Tibial artery (tissue), 4 donors: ENCODE results near the gene LRRC8D.
"Not testable (repeated sequence)": the region's sequence is repeated elsewhere in the genome, so short reads cannot be mapped to it uniquely, and the experiment has no call there.

Experiments
- DNase-seq, 2 donors: peaks; one replicate each; pipeline ENCODE4 v3.0.0-alpha.2; 2019
- H3K27ac ChIP-seq, 2 donors: fragments of 200-600 bp; sonication (generic) in 1 of 2; 1 replicate in 1 of 2; 2 replicates in 1 of 2; pipeline ENCODE4 v1.5.1; 2018 to 2019; ENCODE audit warnings: mild to moderate bottlenecking in 1 of 2
- H3K27me3 ChIP-seq, 2 donors: fragments of 200-600 bp; sonication (generic) in 1 of 2; one replicate each; pipeline versions ENCODE4 v1.5.1 to v1.6.0; 2016 to 2019
- H3K36me3 ChIP-seq, 3 donors: fragments of 200-600 bp; sonication (generic) in 2 of 3; one replicate each; pipeline ENCODE4 v1.5.1; 2016 to 2019; ENCODE audit warnings: mild to moderate bottlenecking in 2 of 3
- H3K4me1 ChIP-seq, 4 donors: fragments of 200-600 bp; sonication (generic) in 2 of 4; 1 replicate in 3 of 4; 2 replicates in 1 of 4; pipeline ENCODE4 v1.5.1; 2016 to 2019
- H3K4me3 ChIP-seq, 2 donors: fragments of 200-600 bp; sonication (generic) in 1 of 2; 1 replicate in 1 of 2; 2 replicates in 1 of 2; pipeline ENCODE4 v1.5.1; 2018 to 2019; ENCODE audit warnings: mild to moderate bottlenecking in 2 of 2
- H3K9me3 ChIP-seq, 3 donors: fragments of 200-600 bp; sonication (generic) in 1 of 3; one replicate each; pipeline ENCODE4 v1.5.1; 2016 to 2019
- intact Hi-C: fragments of 100-400 bp; cut with DNase I; formaldehyde crosslinking; loops from one replicate; pipeline ENCODE4 v1.15.0; 2023; ENCODE audit warnings: low total_unique reads
- TF ChIP-seq, protein P1 (sequence below), 2 experiments: fragments of 200-600 bp in 1 of 2; fragments of 450-650 bp in 1 of 2; IDR thresholded peaks; one replicate each; pipeline ENCODE4 v1.5.1; 2017 to 2019; ENCODE audit warnings: antibody characterized with exemption in 2 of 2, mild to moderate bottlenecking in 1 of 2, moderate library complexity in 1 of 2

LRRC8D gene

DNA sequence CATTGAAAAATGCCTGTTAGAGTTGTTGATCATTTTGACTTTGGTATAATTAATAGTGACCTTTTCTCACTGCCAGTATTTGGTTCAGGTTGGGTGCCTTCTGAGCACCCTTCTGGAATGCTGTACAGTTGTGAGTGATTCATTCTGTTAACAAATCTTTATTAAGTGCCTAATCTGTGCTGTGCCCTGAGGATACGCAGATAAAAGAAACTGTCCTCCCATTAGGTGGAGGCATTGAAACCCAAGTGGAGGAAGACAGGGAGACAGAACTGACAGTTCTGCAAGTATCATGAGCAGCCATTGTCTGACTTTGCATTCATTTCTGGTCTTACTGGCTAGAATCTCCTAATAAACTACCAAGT lies 97.9 kb downstream of the LRRC8D start:
- Histone ChIP-seq H3K4me1 (no peaks in the 10 kb centered on the region), H3K4me3 (no peak overlapping the region), H3K27me3 (no peaks in the 10 kb centered on the region), H3K36me3 (no peaks in the 10 kb centered on the region), H3K9me3 (peaks cover 0 to 6% (median 0%) of the 10 kb centered on the region in 3 donors), H3K27ac (no peak overlapping the region)
- intact Hi-C loops = no loop called here
- TF ChIP-seq, protein P1, sequence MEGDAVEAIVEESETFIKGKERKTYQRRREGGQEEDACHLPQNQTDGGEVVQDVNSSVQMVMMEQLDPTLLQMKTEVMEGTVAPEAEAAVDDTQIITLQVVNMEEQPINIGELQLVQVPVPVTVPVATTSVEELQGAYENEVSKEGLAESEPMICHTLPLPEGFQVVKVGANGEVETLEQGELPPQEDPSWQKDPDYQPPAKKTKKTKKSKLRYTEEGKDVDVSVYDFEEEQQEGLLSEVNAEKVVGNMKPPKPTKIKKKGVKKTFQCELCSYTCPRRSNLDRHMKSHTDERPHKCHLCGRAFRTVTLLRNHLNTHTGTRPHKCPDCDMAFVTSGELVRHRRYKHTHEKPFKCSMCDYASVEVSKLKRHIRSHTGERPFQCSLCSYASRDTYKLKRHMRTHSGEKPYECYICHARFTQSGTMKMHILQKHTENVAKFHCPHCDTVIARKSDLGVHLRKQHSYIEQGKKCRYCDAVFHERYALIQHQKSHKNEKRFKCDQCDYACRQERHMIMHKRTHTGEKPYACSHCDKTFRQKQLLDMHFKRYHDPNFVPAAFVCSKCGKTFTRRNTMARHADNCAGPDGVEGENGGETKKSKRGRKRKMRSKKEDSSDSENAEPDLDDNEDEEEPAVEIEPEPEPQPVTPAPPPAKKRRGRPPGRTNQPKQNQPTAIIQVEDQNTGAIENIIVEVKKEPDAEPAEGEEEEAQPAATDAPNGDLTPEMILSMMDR (IDR thresholded peaks at IDR 0.05) = no peak
- no peak for DNase-seq

DNA sequence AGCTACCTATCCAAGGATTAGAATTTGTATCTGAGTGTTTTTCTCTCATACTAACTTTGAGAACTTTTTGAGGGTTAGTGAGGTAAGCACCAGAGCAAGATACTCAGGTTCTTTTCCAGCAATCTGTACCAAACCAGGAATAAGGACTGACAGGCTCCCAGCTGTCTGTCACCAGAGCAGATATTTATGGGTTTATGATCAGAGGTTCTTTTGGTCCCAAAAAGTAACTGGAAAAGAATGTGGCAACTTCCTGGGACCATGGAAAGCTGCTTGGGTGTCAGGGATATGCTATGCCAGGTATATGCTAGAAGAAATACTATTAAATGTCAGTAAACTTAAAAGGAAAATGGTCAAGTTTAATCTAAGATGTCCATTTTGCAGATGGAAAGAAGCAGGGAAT lies 98.3 kb downstream of the LRRC8D start:
- Histone ChIP-seq H3K27me3 (no peaks in the 10 kb centered on the region), H3K9me3 (peaks cover 0 to 9% (median 0%) of the 10 kb centered on the region in 3 donors), H3K27ac (no peak overlapping the region), H3K4me1 (no peaks in the 10 kb centered on the region), H3K36me3 (no peaks in the 10 kb centered on the region), H3K4me3 (no peak overlapping the region)
- intact Hi-C loops = no loop called here
- TF ChIP-seq, protein P1 (IDR thresholded peaks at IDR 0.05) = no peak
- no peak for DNase-seq

DNA sequence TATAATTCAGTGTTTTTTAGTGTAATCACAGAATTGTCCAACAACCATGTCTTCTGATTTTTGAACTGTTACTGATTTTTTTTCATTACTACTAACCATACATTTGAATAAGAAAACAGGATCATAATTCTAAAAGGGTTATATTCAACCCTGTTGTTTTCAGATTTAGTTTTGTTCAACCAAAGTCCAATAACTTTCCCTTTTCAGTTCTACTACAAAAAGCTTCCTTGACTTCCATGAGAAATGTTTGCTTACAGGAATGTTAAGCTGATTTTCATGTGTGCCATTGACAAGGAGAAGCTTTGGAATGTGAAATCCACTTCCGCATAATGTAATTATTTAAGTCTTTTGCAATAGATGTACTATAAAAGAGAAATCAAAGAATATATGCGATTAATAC lies 102.1 kb downstream of the LRRC8D start:
- no peak for DNase-seq
- intact Hi-C loops = no loop called here
- Histone ChIP-seq H3K36me3 (no peaks in the 10 kb centered on the region), H3K4me3 (no peak overlapping the region), H3K27me3 (no peaks in the 10 kb centered on the region), H3K9me3 (peaks cover 0 to 9% (median 0%) of the 10 kb centered on the region in 3 donors), H3K4me1 (no peaks in the 10 kb centered on the region), H3K27ac (no peak overlapping the region)
- TF ChIP-seq, protein P1 (IDR thresholded peaks at IDR 0.05) = no peak

DNA sequence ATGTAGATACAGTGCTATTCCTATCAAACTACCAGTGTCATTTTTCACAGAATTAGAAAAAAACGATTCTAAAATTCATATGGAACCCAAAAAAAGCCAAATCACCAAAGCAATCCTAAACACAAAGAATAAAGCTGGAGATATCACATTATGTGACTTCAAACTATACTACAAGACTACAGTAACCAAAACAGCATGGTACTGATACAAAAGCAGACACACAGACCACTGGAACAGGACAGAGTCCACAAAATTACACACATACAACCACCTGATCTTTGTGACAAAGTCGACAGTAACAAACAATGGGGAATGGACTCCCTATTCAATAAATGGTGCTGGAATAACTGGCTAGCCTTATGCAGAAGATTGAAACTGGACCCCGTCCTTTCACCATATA lies 102.7 kb downstream of the LRRC8D start:
- intact Hi-C loops = no loop called here
- TF ChIP-seq, protein P1 (IDR thresholded peaks at IDR 0.05) = no peak
- no peak overlapping the region for H3K27ac ChIP-seq
- H3K27me3 ChIP-seq = no peaks in the 10 kb centered on the region
- no peaks in the 10 kb centered on the region for H3K36me3 ChIP-seq
- no peaks in the 10 kb centered on the region for H3K4me1 ChIP-seq
- no peak for DNase-seq
- H3K9me3 ChIP-seq = peaks cover 0 to 9% (median 0%) of the 10 kb centered on the region in 3 donors
- H3K4me3 ChIP-seq = no peak overlapping the region

DNA sequence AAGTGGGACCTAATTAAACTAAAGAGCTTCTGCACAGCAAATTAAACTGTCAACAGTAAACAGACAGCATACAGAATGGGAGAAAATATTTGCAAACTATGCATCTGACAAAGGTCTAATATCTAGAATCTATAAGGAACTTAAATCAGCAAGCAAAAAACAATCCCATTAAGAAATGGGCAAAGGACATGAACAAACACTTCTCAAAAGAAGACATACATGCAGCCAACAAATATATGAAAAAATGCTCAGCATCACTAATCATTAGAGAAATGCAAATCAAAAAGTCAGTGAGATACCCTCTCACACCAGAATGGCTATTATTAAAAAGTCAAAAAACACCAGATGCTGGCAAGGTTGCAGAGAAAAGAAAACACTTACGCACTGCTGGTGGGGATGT lies 103.2 kb downstream of the LRRC8D start:
- H3K4me3 ChIP-seq, H3K36me3 ChIP-seq, intact Hi-C loops, H3K27me3 ChIP-seq, H3K9me3 ChIP-seq, H3K27ac ChIP-seq, DNase-seq, H3K4me1 ChIP-seq: not testable (repeated sequence)

DNA sequence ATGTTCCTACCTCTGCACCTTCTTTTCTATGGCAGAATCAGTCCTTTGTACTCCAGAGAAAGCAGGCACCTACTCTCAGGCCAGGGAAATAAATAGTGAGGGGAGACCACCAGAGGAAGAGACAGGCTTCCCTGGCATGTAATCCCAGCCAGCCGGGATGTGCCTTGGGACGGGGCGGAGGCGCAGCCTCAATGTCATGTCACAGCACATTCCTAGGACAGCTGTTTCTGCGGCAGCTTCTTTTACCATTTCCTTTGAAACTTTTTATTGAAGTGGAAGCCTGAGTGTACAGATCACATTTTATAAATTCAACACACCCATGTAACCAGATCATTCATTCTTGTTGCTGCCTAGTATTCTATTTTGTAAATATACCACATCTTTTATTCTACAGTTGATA lies 106.2 kb downstream of the LRRC8D start:
- no peak overlapping the region for H3K4me3 ChIP-seq
- H3K27ac ChIP-seq = no peak overlapping the region
- TF ChIP-seq, protein P1 (IDR thresholded peaks at IDR 0.05) = no peak
- H3K27me3 ChIP-seq = no peaks in the 10 kb centered on the region
- intact Hi-C loops = no loop called here
- H3K4me1 ChIP-seq = no peaks in the 10 kb centered on the region
- no peaks in the 10 kb centered on the region for H3K36me3 ChIP-seq
- peaks cover 0 to 9% (median 0%) of the 10 kb centered on the region in 3 donors for H3K9me3 ChIP-seq
- DNase-seq = no peak
